ENCODE measurements around the gene TPPP2. TPM values are rescaled to one million over a fixed set of nuclear protein-coding genes. Genes with fewer than 3 reads are reported as not detected.

TPPP2 gene
- total RNA-seq, 1 donor from 2014 or later: not detected

DNA sequence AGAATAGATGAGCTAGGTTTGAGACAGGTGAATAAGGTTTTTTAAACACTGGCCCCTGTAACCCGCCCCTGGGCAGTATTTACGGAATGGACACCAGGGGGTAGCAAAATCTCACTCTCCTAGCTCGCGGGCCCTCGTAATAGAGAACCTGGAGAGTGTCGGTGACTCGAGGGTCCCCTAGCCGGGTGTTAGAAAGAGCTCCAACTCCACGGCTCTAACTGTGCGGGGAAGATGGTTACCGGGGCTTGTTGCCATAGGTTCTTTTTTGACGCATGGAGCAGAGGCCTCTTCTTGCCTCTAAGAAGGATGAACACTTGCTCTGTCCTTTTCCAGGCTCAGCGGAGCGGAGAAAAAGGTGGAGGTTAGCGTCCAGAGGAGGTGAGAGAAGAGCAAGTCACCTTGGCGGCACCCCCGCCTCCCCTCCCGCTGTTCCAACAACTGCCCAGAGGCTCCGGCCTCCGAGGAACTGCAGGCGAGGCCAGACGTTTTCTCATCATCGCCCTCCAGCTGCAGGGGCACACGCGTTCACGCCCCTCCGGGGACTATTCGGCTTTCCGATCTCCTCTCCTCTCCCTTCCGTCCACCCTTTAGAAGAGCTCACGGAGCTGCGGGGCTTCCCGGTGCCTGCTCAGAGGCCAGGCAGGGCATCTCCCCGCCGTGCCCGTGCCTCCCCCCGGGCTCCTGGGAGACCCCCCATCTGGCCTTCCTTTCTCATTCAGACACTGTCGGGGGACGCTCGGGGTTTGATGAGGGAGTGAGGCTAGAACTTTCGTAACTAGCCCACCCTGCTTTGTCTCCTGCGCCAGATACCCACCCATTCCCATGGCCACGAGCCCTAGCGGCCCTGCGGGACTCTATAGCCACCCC is 38.7 kb downstream of the TPPP2 start:
- H3K4me3 ChIP-seq (ENCODE audit: low read depth, low read length): no peak overlapping the region
- TF ChIP-seq, protein P1, sequence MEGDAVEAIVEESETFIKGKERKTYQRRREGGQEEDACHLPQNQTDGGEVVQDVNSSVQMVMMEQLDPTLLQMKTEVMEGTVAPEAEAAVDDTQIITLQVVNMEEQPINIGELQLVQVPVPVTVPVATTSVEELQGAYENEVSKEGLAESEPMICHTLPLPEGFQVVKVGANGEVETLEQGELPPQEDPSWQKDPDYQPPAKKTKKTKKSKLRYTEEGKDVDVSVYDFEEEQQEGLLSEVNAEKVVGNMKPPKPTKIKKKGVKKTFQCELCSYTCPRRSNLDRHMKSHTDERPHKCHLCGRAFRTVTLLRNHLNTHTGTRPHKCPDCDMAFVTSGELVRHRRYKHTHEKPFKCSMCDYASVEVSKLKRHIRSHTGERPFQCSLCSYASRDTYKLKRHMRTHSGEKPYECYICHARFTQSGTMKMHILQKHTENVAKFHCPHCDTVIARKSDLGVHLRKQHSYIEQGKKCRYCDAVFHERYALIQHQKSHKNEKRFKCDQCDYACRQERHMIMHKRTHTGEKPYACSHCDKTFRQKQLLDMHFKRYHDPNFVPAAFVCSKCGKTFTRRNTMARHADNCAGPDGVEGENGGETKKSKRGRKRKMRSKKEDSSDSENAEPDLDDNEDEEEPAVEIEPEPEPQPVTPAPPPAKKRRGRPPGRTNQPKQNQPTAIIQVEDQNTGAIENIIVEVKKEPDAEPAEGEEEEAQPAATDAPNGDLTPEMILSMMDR (IDR thresholded peaks at IDR 0.05; ENCODE audit: insufficient read depth, low read length, severe bottlenecking): peak; percentile 65
- peaks cover 5% of the 10 kb centered on the region for H3K27me3 ChIP-seq (ENCODE audit: control insufficient read depth, insufficient read depth, low read length)
- H3K36me3 ChIP-seq (ENCODE audit: control insufficient read depth, insufficient read depth, low read length): no peaks in the 10 kb centered on the region
- peak; percentile 35 for DNase-seq (ENCODE audit: low read depth)
- FAIRE-seq: no peak

GRCh38 chr14:21069388-21070082 is 39.5 kb downstream of the TPPP2 start:
- no peaks in the 10 kb centered on the region for H3K36me3 ChIP-seq (ENCODE audit: control insufficient read depth, insufficient read depth, low read length)
- peak overlapping the region; percentile 63 for H3K4me3 ChIP-seq (ENCODE audit: low read depth, low read length)
- TF ChIP-seq, protein P1 (IDR thresholded peaks at IDR 0.05; ENCODE audit: insufficient read depth, low read length, severe bottlenecking): no peak
- no peak for DNase-seq (ENCODE audit: low read depth)
- peaks cover 5% of the 10 kb centered on the region for H3K27me3 ChIP-seq (ENCODE audit: control insufficient read depth, insufficient read depth, low read length)
- FAIRE-seq: no peak

GRCh38 chr14:21070083-21070609 is 40.1 kb downstream of the TPPP2 start, which contains the start of gene ARHGEF40:
ARHGEF40 (plus strand) TSS chr14:21070304; CDS start chr14:21070397, 93 bp downstream.
- no peak for DNase-seq (ENCODE audit: low read depth)
- Histone ChIP-seq H3K27me3 (ENCODE audit: control insufficient read depth, insufficient read depth, low read length) (peaks cover 5% of the 10 kb centered on the region), H3K4me3 (ENCODE audit: low read depth, low read length) (peak within 1 kb of the TSS; percentile 63), H3K36me3 (ENCODE audit: control insufficient read depth, insufficient read depth, low read length) (no peaks in the 10 kb centered on the region)
- no peak for FAIRE-seq
- TF ChIP-seq, protein P1 (IDR thresholded peaks at IDR 0.05; ENCODE audit: insufficient read depth, low read length, severe bottlenecking): no peak

- no peak for DNase-seq (ENCODE audit: low read depth)
- Histone ChIP-seq H3K36me3 (ENCODE audit: control insufficient read depth, insufficient read depth, low read length) (no peaks in the 10 kb centered on the region), H3K27me3 (ENCODE audit: control insufficient read depth, insufficient read depth, low read length) (peaks cover 5% of the 10 kb centered on the region), H3K4me3 (ENCODE audit: low read depth, low read length) (peak overlapping the region; percentile 63)
- TF ChIP-seq, protein P1 (IDR thresholded peaks at IDR 0.05; ENCODE audit: insufficient read depth, low read length, severe bottlenecking): no peak
- no peak for FAIRE-seq
These were observed 40.7 kb downstream of the TPPP2 start for GRCh38 chr14:21070610-21071224.

GRCh38 chr14:21071225-21072030 is 41.4 kb downstream of the TPPP2 start:
- TF ChIP-seq, protein P1 (IDR thresholded peaks at IDR 0.05; ENCODE audit: insufficient read depth, low read length, severe bottlenecking): no peak
- FAIRE-seq: no peak
- H3K4me3 ChIP-seq (ENCODE audit: low read depth, low read length): peak overlapping the region; percentile 63
- peak; percentile 38 for DNase-seq (ENCODE audit: low read depth)
- H3K36me3 ChIP-seq (ENCODE audit: control insufficient read depth, insufficient read depth, low read length): no peaks in the 10 kb centered on the region
- H3K27me3 ChIP-seq (ENCODE audit: control insufficient read depth, insufficient read depth, low read length): peaks cover 5% of the 10 kb centered on the region
